Esophagus (tissue), 2 donors: ENCODE measurements around the gene RBM20. TPM values are rescaled to one million over a fixed set of nuclear protein-coding genes. Genes with fewer than 3 reads are reported as not detected.

ENCODE experiments used
- H3K27ac ChIP-seq, 2 donors: one replicate each; pipeline ENCODE4 v1.5.1; 2013; ENCODE audit warnings: low read depth in 2 of 2, mild to moderate bottlenecking in 2 of 2, inconsistent platforms in 1 of 2, low read length in 1 of 2, moderate library complexity in 1 of 2
- H3K27me3 ChIP-seq, 2 donors: one replicate each; pipeline ENCODE4 v1.6.1; 2013; ENCODE audit warnings: low read length in 2 of 2, control low read depth in 1 of 2, mild to moderate bottlenecking in 1 of 2; ENCODE audit not compliant: insufficient read depth in 2 of 2, control insufficient read depth in 1 of 2
- H3K36me3 ChIP-seq, 2 donors: one replicate each; pipeline ENCODE4 v1.6.1; 2013; ENCODE audit warnings: low read length in 1 of 2; ENCODE audit not compliant: control insufficient read depth in 2 of 2, insufficient read depth in 2 of 2
- H3K4me1 ChIP-seq, 2 donors: one replicate each; pipeline ENCODE4 v1.6.1; 2013; ENCODE audit warnings: low read length in 1 of 2; ENCODE audit not compliant: control insufficient read depth in 2 of 2, insufficient read depth in 2 of 2
- H3K4me3 ChIP-seq, 2 donors: one replicate each; pipeline ENCODE4 v1.5.1; 2013; ENCODE audit warnings: low read length in 2 of 2, mild to moderate bottlenecking in 2 of 2, low read depth in 1 of 2, moderate library complexity in 1 of 2
- H3K9me3 ChIP-seq, 2 donors: one replicate each; pipeline ENCODE4 v1.6.1; 2013; ENCODE audit warnings: mild to moderate bottlenecking in 2 of 2, low read depth in 1 of 2, low read length in 1 of 2, moderate library complexity in 1 of 2; ENCODE audit not compliant: control insufficient read depth in 2 of 2, insufficient read depth in 1 of 2
- WGBS, 2 donors: extraction: QIAGEN DNeasy Blood & Tissue Kit; methylation state at CpG; one replicate each; pipeline ENCODE4 v1.1.7; 2013; 5-methylcytosine and 5-hydroxymethylcytosine counted together
- polyA plus RNA-seq, 2 donors: library from polyadenylated mRNA; stranded (reverse); fragments of 200-250 nt; gene quantifications; one replicate each; pipeline ENCODE4 v1.2.3, GENCODE V29; 2013
- donor health status: healthy with polysubstance abuse.
- donor health status: Bipolar disorder and iron deficiency.

RBM20 gene
- polyA plus RNA-seq, 2 donors = 2.7 to 7.2 TPM

DNA sequence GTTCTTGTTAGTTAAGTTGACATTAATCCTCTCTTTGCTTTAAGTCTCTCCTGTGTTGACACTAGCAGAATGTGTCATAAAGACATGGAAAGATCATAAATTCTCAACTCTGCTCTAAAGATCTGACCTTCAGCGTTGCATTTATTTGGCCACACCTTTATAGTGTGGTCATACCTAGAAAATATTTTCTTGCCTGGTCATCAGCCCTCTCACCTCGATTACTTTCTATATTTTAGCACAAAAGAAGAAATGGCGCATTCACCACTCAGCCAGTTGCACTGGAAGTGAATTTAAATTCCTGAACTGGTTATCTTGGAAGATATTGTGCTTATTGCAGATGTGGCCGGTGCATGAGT lies 130.9 kb downstream of the RBM20 start:
- H3K9me3 ChIP-seq = no peaks in the 10 kb centered on the region
- H3K4me1 ChIP-seq = peaks cover 2 to 4% of the 10 kb centered on the region in 2 donors
- no peaks in the 10 kb centered on the region for H3K36me3 ChIP-seq
- H3K27ac ChIP-seq = peak overlapping the region in 1 of 2 donors; percentile 49
- H3K27me3 ChIP-seq = no peaks in the 10 kb centered on the region
- 78 to 80% methylated on average over 4 of the region's 4 CpGs for whole genome bisulfite sequencing, 2 donors
- H3K4me3 ChIP-seq = no peak overlapping the region

DNA sequence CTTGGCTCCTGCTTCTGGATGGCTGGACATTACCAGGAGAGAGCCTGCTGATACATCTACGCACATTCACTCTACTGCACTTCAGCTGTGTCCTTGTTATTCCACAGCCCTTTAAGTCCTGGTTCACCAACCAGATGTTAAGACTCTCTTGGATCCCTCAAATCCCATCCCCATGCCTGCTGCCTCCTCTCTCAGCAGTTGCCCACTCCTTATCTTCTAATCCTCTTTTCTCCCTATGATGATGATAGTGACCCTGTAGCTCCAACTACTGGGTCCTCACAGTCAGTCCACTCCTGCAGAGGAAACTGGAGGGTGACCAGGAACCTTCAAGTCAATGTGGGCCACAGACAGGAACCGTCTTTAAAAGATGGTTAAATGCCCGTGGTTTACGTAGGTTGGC lies 131.3 kb downstream of the RBM20 start:
- Histone ChIP-seq H3K27me3 (no peaks in the 10 kb centered on the region), H3K27ac (peak overlapping the region in 1 of 2 donors; percentile 49), H3K4me3 (no peak overlapping the region), H3K4me1 (peaks cover 2 to 4% of the 10 kb centered on the region in 2 donors), H3K36me3 (no peaks in the 10 kb centered on the region), H3K9me3 (no peaks in the 10 kb centered on the region)
- 95 to 96% methylated on average over 4 of the region's 4 CpGs for WGBS, 2 donors

DNA sequence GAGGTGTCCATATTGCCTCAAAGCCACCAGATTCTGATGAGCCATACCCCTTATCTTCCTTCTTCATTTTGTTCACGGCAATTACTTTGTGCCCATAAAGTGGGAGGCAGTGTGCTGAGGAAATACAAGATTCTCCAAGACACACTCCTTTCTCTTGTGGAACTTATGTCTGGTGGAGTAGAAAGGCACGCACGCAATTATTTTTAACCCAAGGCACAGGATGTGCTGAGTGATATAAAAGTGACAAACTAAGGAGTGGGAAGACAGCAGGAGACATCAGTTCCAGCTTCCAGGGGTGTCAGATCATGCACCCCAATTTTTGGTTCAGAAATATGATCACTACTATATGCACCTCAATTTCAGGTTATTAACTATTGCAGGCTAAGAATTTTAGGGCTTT lies 132.9 kb downstream of the RBM20 start:
- Histone ChIP-seq H3K36me3 (no peaks in the 10 kb centered on the region), H3K4me3 (no peak overlapping the region), H3K4me1 (peaks cover 2 to 4% of the 10 kb centered on the region in 2 donors), H3K27ac (no peak overlapping the region), H3K27me3 (no peaks in the 10 kb centered on the region), H3K9me3 (no peaks in the 10 kb centered on the region)
- 96 to 99% methylated on average over 3 of the region's 3 CpGs for WGBS, 2 donors

DNA sequence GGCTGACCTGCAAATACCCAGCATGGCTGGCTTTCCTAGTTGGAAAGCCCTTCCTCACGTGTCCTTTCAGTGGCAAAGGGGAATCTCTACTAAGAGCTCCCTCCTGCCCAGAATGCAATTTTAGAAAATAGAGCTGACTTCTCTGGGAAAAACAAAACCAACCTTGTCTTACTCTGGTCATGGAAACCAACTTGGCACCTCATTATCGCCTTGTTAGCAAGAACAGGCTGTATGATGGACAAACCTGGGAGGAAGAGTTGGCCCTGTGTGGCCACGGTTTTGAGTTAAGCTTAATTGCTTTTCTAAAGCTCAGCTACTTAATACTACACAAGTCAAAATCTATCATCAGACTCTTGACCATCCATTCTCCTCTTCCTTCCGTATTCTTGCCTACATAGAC lies 133.5 kb downstream of the RBM20 start:
- 90 to 92% methylated on average over 4 of the region's 4 CpGs for WGBS, 2 donors
- Histone ChIP-seq H3K4me1 (peaks cover 2 to 4% of the 10 kb centered on the region in 2 donors), H3K9me3 (no peaks in the 10 kb centered on the region), H3K4me3 (no peak overlapping the region), H3K27me3 (no peaks in the 10 kb centered on the region), H3K36me3 (no peaks in the 10 kb centered on the region), H3K27ac (no peak overlapping the region)

DNA sequence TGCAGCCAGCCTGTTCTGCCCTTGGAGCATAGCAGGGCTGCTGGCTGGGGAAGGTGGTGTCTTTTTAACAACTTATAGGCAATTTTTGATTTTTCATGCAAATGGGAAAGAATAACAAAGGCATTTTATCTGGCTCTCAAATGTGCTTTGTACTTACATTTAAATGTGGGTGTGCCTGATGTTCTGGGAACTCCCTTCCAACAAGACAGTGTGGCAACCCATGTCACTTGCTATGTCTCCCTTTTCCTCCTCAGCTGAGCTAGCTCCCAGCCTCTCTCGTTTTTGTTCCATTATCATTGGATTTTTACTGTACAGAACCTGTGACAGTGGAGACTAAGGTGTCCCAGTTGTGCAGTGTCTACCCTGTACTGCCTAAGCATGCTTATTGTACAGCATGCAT lies 134.1 kb downstream of the RBM20 start:
- Histone ChIP-seq H3K36me3 (no peaks in the 10 kb centered on the region), H3K4me1 (peaks cover 2 to 4% of the 10 kb centered on the region in 2 donors), H3K27ac (no peak overlapping the region), H3K9me3 (no peaks in the 10 kb centered on the region), H3K4me3 (no peak overlapping the region), H3K27me3 (no peaks in the 10 kb centered on the region)
- WGBS, 2 donors = 41 to 57% methylated on average over 1 of the region's 1 CpG

DNA sequence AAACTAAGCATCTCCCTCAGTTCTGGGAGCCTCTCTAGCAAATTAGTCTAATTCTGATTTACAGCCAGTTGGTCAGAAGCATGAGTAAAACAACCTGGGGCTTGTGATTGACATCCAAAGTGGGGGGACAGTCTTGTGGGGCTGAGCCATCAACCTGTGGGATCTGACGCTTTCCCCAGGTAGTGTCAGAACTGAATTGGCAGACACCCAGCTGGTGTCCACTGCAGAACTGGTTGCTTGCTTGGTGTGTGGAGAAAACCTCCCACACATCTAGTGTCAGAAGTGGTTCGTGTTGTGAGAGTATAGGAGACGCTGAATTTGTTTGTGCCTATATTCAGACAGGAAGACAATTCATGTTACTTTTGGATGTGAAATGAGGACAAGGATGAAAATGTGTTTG lies 135.4 kb downstream of the RBM20 start:
- H3K27ac ChIP-seq = no peak overlapping the region
- H3K4me3 ChIP-seq = no peak overlapping the region
- peaks cover 0 to 2% of the 10 kb centered on the region in 2 donors for H3K4me1 ChIP-seq
- no peaks in the 10 kb centered on the region for H3K27me3 ChIP-seq
- no peaks in the 10 kb centered on the region for H3K9me3 ChIP-seq
- 66 to 75% methylated on average over 3 of the region's 3 CpGs for WGBS, 2 donors
- H3K36me3 ChIP-seq = no peaks in the 10 kb centered on the region

DNA sequence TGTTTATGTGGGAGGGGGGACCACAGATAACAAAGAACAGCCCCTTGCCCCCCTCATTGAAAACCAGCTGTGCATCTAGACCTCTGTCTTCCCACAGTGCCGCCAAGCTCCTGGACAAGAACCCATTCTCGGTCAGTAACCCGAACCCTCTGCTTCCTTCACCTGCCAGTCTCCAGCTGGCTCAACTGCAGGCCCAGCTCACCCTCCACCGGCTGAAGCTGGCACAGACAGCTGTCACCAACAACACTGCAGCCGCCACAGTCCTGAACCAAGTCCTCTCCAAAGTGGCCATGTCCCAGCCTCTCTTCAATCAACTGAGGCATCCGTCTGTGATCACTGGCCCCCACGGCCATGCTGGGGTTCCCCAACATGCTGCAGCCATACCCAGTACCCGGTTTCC lies 136.6 kb downstream of the RBM20 start:
- Histone ChIP-seq H3K9me3 (no peaks in the 10 kb centered on the region), H3K27ac (no peak overlapping the region), H3K27me3 (no peaks in the 10 kb centered on the region), H3K4me3 (no peak overlapping the region), H3K4me1 (peaks cover 0 to 2% of the 10 kb centered on the region in 2 donors), H3K36me3 (no peaks in the 10 kb centered on the region)
- WGBS, 2 donors = 97 to 98% methylated on average over 8 of the region's 8 CpGs

DNA sequence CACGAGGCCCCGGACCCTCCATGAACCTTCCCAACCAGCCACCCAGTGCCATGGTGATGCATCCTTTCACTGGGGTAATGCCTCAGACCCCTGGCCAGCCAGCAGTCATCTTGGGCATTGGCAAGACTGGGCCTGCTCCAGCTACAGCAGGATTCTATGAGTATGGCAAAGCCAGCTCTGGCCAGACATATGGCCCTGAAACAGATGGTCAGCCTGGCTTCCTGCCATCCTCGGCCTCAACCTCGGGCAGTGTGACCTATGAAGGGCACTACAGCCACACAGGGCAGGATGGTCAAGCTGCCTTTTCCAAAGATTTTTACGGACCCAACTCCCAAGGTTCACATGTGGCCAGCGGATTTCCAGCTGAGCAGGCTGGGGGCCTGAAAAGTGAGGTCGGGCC lies 137.0 kb downstream of the RBM20 start:
- no peak overlapping the region for H3K4me3 ChIP-seq
- WGBS, 2 donors = 92 to 93% methylated on average over 7 of the region's 7 CpGs
- H3K27ac ChIP-seq = no peak overlapping the region
- no peaks in the 10 kb centered on the region for H3K9me3 ChIP-seq
- no peaks in the 10 kb centered on the region for H3K36me3 ChIP-seq
- no peaks in the 10 kb centered on the region for H3K27me3 ChIP-seq
- peaks cover 0 to 2% of the 10 kb centered on the region in 2 donors for H3K4me1 ChIP-seq

DNA sequence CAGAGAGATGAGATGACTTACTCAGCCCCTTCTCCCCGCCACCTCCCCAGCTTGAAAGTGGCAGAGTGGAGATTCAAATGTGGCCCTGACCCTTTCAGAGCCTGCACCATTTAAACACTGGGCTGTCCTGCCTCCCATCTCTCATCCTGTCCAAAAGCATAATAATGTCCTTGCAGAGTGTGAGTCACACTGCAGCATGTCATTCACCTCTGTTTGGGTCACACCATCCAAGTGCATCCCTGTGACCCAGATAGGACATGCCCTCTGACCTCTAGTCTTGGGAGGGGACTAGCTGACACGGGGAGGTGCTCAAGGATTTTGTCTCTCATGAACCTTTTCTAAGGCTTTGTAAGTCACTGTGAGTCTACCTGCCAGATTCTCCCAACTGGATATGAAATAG lies 138.5 kb downstream of the RBM20 start:
- no peak overlapping the region for H3K4me3 ChIP-seq
- H3K4me1 ChIP-seq = peaks cover 5 to 6% of the 10 kb centered on the region in 2 donors
- H3K27me3 ChIP-seq = no peaks in the 10 kb centered on the region
- no peaks in the 10 kb centered on the region for H3K36me3 ChIP-seq
- no peak overlapping the region for H3K27ac ChIP-seq
- H3K9me3 ChIP-seq = no peaks in the 10 kb centered on the region
- 88 to 92% methylated on average over 2 of the region's 2 CpGs for WGBS, 2 donors

DNA sequence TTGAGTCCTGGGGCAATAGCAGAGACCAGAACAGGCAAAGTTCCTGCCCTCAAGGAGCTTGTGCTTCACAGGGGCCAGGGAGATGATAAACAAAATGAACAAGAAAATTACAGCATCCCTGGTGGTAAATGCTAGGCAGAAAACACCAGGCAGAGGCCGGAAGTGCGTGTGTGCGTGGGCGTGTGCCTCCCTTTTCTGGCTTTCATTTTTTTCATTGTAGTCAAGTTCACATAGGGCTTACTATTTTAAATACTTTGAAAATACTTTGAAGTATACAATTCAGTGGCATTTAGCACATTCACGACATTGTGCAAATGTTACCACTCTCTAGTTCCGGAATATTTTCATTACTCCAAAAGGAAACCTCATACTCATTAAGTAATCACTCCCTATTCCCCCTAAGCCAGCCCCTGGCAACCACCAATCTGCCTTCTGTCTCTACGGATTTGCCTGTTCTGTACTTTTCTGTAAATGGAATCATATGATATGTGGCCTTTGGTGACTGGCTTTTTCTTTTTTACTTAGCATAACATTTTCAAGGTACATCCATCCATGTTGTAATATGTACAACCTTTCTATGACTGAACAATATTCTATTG lies 139.5 kb downstream of the RBM20 start:
- Histone ChIP-seq H3K27me3 (no peaks in the 10 kb centered on the region), H3K27ac (peak overlapping the region in 1 of 2 donors; percentile 24), H3K9me3 (no peaks in the 10 kb centered on the region), H3K36me3 (no peaks in the 10 kb centered on the region), H3K4me3 (no peak overlapping the region), H3K4me1 (peaks cover 4 to 5% of the 10 kb centered on the region in 2 donors)
- WGBS, 2 donors = 58% methylated on average over 7 of the region's 7 CpGs
